RPMI8226 (cell line): ENCODE results near the gene ARHGAP45.
"Not testable (repeated sequence)": the region's sequence is repeated elsewhere in the genome, so short reads cannot be mapped to it uniquely, and the experiment has no call there.

ENCODE experiments used
- DNase-seq: peaks from one replicate; pipeline ENCODE4 v3.0.0-alpha.2; 2015

Gene ARHGAP45, protein sequence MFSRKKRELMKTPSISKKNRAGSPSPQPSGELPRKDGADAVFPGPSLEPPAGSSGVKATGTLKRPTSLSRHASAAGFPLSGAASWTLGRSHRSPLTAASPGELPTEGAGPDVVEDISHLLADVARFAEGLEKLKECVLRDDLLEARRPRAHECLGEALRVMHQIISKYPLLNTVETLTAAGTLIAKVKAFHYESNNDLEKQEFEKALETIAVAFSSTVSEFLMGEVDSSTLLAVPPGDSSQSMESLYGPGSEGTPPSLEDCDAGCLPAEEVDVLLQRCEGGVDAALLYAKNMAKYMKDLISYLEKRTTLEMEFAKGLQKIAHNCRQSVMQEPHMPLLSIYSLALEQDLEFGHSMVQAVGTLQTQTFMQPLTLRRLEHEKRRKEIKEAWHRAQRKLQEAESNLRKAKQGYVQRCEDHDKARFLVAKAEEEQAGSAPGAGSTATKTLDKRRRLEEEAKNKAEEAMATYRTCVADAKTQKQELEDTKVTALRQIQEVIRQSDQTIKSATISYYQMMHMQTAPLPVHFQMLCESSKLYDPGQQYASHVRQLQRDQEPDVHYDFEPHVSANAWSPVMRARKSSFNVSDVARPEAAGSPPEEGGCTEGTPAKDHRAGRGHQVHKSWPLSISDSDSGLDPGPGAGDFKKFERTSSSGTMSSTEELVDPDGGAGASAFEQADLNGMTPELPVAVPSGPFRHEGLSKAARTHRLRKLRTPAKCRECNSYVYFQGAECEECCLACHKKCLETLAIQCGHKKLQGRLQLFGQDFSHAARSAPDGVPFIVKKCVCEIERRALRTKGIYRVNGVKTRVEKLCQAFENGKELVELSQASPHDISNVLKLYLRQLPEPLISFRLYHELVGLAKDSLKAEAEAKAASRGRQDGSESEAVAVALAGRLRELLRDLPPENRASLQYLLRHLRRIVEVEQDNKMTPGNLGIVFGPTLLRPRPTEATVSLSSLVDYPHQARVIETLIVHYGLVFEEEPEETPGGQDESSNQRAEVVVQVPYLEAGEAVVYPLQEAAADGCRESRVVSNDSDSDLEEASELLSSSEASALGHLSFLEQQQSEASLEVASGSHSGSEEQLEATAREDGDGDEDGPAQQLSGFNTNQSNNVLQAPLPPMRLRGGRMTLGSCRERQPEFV

DNA sequence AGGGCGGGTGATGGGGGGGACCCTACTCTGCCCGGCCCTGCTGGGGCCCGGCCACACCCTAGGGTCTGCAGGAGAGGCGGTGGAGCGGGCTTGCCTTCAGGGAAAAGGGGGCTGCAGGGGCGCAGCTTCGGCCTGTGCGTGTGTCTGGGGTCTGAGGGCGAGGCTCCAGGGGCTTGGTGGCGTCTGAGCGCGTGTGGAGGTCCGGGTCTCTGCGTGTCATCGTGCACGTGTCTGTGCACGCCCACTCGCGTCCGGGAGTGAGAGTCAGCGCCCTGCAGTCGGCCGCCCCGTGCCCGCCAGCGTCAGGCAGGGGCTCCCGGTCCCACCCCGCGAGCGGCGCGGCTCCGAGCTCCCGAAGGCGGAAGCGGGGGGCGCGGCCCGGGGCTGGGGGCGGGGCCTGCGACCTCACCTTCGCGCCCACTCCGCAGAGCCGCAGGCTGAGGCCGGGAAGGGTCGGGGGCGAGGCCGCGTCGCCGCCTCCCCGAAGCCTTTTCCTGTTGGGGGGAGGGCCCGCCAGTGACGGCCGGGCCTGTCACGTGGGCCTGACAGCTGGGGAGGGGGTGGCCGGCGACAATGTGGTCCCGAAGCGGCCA is at the start of gene ARHGAP45:
TSS of gene ARHGAP45 (plus strand) at position 420 of the 593 bp plus-strand sequence. CDS start 239 bp downstream, outside the sequence.
- DNase-seq = peak; percentile 87

DNA sequence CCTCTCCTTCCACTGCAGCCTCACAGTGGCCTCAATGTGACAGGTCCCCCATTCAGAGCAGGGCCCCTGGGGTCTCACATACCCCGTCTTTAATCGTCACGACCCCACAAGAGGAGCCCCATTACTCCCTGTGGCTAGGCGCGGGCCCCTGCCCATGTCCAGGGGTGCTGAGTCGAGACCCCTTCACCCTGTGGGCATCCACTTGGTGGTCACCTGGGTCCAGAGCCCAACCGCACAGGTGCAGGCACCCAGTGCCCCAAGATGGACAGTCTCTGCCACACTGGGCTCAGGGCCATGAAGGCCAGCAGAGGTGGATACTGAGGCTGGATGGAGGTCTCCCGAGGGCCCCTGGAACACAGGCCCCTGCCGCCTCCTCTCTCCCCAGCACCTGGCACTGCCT is 49.1 kb upstream of the ARHGAP45 start:
- no peak for DNase-seq

DNA sequence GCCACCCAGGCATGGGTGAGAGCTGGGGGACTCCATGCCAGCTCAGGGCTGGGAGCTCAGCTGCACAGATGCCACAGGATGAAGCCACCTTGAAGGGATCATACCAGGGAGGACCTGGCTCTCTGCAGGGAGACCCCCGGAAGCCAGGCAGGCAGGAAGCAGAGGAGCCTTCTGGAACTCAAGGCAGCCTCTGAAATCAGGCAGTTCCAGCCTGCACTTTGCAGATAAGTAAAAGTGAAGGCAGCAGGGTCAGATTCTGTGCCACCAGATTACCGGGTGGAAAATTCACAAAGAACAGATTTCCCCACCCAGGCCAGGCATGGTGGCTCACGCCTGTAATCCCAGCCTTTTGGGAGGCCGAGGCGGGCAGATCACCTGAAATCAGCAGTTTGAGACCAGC is 48.6 kb upstream of the ARHGAP45 start:
- no peak for DNase-seq

- DNase-seq = no peak
These were observed 47.9 kb upstream of the ARHGAP45 start for GRCh38 chr19:1018932-1019615.

- no peak for DNase-seq
These were observed 47.4 kb upstream of the ARHGAP45 start for GRCh38 chr19:1019616-1019961.

- DNase-seq = peak; percentile 26
These were observed 46.7 kb upstream of the ARHGAP45 start for GRCh38 chr19:1019980-1020867.

DNA sequence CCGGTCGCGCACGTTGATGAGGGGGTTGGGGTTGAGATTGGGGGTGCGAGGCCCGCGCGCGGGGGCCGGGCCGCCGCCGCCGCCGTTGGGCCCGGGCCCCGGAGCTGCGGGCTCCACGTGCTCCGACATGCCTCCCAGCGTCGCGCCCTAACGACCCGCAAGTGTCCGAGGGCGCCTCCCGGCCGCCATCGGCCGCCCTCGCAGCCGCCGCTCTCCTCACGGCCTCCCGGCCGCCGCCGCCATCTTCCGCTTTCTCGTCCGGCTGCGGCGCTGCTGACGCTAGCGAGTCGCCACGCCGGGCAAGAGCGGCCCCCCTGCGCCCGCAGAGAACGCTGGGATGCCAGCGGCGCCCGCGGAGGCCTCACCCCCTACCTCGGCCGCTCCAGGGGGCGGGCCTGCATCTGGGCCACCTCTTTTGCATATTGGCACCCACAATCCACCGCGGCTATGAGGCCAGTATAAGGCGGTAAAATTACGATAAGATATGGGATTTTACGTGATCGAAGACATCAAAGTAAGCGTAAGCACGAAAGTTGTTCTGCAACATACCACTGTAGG is 46.0 kb upstream of the ARHGAP45 start, which contains the start of gene TMEM259:
TSS of gene TMEM259 (minus strand) at position 256 of the 558 bp plus-strand sequence. CDS start at position 129, 127 bp downstream.
- peak; percentile 98 for DNase-seq

GRCh38 chr19:1023883-1024188 is 43.1 kb upstream of the ARHGAP45 start:
- DNase-seq = not testable (repeated sequence)

DNA sequence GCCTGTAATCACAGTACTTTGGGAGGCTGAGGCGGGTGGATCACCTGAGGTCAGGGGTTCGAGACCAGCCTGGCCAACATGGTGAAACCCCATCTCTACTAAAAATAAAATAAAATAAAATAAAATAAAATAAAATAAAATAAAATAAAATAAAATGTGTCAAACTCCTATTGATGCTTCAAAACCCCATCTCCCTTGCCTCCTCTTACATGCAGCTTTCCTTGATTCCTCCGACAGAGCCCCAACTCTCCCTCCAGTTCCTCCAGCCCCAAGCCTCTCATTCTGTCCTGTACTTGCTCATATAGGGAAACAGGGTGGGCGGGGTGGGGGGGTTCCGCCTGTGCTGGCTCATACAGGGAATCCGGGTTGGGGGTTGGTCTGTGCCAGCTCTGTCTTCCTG is 41.9 kb upstream of the ARHGAP45 start:
- DNase-seq = not testable (repeated sequence)

DNA sequence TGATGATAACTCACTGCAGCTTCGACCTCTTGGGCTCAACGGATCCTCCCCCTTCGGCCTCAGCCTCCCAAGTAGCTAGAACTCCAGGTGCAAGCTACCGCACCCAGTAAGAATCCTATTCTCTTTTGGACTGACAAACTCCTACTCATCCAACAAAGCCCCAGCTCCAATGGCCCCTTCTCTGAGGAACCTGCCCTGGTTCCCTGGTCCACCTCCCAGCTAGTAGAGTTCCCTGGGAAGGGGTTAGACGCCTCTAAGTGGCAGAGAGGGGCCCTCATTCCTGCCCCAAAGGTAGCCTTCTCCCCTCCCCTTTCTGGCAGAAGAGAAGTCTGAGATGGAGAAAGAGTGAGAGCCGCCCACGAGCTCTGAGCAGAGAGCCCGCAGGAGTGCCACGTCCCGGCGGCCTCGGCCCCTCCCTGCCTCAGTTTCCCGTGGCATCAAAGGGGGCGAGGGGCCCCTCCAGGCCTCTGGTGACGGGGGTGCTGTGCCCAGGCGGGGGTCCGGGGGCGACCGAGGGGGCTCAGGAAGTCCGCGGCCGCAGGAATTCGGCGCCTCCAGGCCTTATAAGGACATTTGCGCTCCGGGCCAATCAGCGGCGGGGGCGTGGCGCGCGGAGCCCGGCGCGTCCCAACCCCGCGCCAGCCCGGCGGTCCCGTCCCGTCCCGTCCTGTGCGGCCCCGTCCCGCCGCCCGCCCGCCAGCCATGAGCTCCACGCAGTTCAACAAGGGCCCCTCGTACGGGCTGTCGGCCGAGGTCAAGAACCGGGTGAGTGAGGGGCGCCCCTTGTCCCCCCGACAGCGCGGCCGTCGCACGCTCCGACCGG is 40.8 kb upstream of the ARHGAP45 start, which contains the start of gene CNN2:
TSS of gene CNN2 (plus strand) at position 649 of the 823 bp plus-strand sequence. CDS start at position 703, 54 bp downstream.
- peak; percentile 81 for DNase-seq

- peak; percentile 48 for DNase-seq
These were observed 40.0 kb upstream of the ARHGAP45 start for GRCh38 chr19:1026783-1027649.

DNA sequence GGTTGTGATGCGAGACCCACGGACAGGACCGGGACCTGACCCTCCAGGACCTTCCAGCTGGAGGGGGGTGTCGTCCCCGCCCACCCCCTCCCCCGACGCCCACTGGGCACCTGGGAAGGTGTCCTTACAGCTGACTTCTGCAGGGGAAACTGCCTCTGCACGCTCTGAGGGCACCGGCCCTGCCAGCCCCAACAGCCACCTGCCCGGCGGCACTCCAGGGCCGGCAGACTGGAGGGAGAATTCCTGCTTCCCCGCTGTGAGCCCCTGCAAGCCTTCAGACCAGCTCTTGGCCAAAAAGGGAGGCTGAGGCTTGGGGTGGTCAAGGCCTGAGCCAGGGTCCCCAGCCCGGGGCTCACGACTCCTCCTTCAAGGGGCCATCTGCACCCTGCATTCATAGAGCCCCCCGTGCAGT is 39.3 kb upstream of the ARHGAP45 start:
- peak; percentile 41 for DNase-seq

DNA sequence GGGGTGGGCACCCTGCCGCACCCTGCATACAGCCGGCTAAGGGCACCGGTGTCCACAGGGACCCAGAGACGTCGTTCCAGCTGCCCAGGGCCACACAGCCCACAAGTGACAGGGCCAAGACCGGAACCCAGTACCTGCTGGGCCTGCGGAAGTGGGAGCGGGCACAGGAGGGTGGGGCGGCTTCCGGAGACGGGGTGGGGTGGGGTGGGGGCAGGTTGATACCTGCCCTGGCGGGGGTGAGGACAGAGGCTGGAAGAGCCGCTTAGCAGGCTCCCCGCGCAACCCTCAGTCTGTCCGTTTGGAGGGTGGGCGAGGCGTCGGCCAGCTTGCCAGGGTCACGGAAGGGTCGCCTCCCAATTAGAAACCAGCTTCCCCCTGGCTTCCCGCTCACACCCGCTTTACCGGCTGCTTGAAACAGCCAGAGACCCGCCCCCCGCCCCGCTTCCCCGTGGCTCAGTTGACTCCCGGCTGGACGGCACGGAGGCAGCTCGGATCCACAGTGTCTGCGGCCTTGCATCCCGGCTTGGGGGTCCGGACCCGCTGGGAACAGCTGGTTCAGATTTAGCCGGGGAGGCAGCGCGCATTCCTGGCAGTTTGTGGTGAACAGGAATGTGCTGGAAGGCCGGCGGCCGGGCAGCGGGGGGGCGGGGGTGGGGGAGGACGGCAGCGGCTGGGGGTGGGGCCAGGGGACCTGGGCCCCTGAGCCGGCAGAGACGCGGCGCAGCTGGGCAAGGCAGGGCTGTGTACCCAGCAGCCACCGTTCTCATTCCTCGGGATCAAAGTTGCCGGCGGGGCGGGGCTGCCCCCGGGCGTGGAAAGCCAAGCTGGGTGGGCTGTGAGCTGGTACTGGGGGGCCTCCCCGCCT is 38.7 kb upstream of the ARHGAP45 start:
- peak; percentile 88 for DNase-seq

GRCh38 chr19:1032264-1032867 is 34.6 kb upstream of the ARHGAP45 start:
- no peak for DNase-seq

DNA sequence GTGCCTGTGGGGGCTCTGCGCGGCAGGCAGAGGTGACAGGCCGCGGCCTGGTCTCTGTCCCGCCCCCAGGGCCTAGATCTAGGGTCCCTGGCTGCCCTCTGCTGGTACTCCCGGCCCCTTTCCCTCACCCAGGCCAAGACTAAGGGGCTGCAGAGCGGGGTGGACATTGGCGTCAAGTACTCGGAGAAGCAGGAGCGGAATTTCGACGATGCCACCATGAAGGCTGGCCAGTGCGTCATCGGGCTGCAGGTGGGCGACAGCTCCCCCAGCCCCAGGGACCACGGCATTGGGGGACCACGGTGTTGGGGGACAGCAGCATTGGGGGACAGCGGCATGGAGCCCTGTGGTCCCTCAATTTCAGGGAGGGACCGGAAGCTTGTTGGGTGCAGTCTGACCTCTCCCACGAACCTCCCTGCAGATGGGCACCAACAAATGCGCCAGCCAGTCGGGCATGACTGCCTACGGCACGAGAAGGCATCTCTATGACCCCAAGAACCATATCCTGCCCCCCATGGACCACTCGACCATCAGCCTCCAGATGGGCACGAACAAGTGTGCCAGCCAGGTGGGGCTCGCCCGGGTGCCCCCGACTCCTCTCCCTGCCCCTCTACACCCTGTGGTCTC is 30.9 kb upstream of the ARHGAP45 start:
- DNase-seq = no peak

DNA sequence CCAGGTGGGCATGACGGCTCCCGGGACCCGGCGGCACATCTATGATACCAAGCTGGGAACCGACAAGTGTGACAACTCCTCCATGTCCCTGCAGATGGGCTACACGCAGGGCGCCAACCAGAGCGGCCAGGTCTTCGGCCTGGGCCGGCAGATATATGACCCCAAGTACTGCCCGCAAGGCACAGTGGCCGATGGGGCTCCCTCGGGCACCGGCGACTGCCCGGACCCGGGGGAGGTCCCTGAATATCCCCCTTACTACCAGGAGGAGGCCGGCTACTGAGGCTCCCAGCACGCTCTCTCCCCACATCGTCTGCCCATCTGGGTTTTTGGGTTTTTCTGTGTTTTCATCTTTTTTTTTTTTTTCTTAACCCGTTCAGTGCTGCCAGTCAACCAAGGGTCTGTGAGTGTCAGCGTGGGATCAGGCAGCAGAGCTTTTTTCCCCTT is 29.3 kb upstream of the ARHGAP45 start:
- peak; percentile 24 for DNase-seq
